Vagina (tissue), 2 donors: ENCODE results near the gene HYDIN. TPM values are rescaled to one million over a fixed set of nuclear protein-coding genes. Genes with fewer than 3 reads are reported as not detected.

ENCODE experiments used
- DNase-seq, 2 donors: peaks; one replicate each; pipeline ENCODE4 v3.0.0-alpha.2; 2017; ENCODE audit errors: extremely low spot score in 2 of 2
- H3K27ac ChIP-seq: fragments of 200-600 bp; sonication (generic); one replicate; pipeline ENCODE4 v1.5.1; 2019
- H3K27me3 ChIP-seq: fragments of 200-600 bp; sonication (generic); one replicate; pipeline ENCODE4 v1.5.1; 2019
- H3K36me3 ChIP-seq, 2 donors: fragments of 200-600 bp; sonication (generic); one replicate each; pipeline ENCODE4 v1.5.1; 2017 to 2019
- H3K4me1 ChIP-seq: fragments of 200-600 bp; sonication (generic); one replicate; pipeline ENCODE4 v1.5.1; 2019
- H3K4me3 ChIP-seq, 2 donors: fragments of 200-600 bp; sonication (generic); 1 replicate in 1 of 2; 2 replicates in 1 of 2; pipeline ENCODE4 v1.5.1; 2016 to 2019
- H3K9me3 ChIP-seq: fragments of 200-600 bp; sonication (generic); one replicate; pipeline ENCODE4 v1.5.1; 2019
- CTCF ChIP-seq, 3 experiments: fragments of 450-650 bp in 2 of 3; fragments of 200-600 bp in 1 of 3; sonication (generic) in 1 of 3; IDR thresholded peaks; one replicate each; pipeline ENCODE4 v1.5.1; 2017 to 2019; ENCODE audit warnings: antibody characterized with exemption in 3 of 3, mild to moderate bottlenecking in 2 of 3, moderate library complexity in 2 of 3
- POLR2A ChIP-seq, 2 donors: fragments of 450-650 bp; IDR thresholded peaks; one replicate each; pipeline ENCODE4 v1.6.1; 2017; ENCODE audit warnings: antibody characterized with exemption in 2 of 2, mild to moderate bottlenecking in 2 of 2, moderate library complexity in 2 of 2
- POLR2AphosphoS5 ChIP-seq, 2 donors: sonication (generic); formaldehyde crosslinking; IDR thresholded peaks; one replicate each; pipeline ENCODE4 v1.9.0; 2017; ENCODE audit warnings: antibody characterized with exemption in 2 of 2, mild to moderate bottlenecking in 2 of 2, low read depth in 1 of 2; ENCODE audit not compliant: insufficient read depth in 1 of 2
- intact Hi-C: fragments of 100-400 bp; cut with DNase I; formaldehyde crosslinking; loops from one replicate; pipeline ENCODE4 v1.15.1; 2023
- total RNA-seq: library from RNA; depleted of rRNA; stranded (reverse); fragments of >200 nt; gene quantifications from one replicate; pipeline ENCODE4 v1.2.3, GENCODE V29; 2016

HYDIN gene
- total RNA-seq, 1 donor from 2014 or later, result not detected

- intact Hi-C loops, result no loop called here
- H3K4me1 ChIP-seq, result peaks cover 11% of the 10 kb centered on the region
- H3K4me3 ChIP-seq, result no peak overlapping the region
Measured at GRCh38 chr16:71216714-71217113, 13.8 kb downstream of the HYDIN start.

DNA sequence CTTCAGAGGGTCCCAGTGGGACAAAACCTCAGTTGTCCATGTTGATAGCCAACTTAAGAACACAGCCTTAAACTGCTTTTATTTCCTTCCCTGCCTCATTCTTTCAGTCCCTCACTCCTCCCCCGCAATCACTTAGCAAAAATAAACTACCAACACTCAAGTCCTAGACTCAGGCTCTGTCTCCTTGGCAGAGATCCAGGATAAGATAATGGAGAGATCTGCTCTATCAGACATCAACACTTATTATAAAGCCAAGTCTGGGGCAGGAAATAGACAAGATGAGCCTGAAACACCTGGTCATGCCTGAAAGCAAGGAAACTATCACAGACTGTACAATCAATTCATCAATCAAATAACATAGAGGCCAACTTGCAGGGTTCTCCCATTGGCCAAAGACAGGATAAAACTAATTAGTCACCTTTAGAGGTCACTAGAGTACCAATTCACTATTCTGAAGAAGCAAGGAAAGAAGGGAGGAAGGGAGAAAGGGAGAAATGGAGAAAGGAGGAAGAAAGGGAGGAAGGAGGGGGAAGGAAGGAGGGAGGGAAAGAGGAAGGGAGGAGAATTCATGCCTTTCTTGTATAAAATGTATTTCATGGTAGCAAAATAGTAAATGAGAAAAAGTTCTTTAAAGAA, 15.7 kb downstream of the HYDIN start:
- no peak for DNase-seq
- Histone ChIP-seq H3K27me3 (no peaks in the 10 kb centered on the region), H3K9me3 (no peaks in the 10 kb centered on the region), H3K4me1 (peaks cover 11% of the 10 kb centered on the region), H3K27ac (no peak overlapping the region), H3K36me3 (no peaks in the 10 kb centered on the region), H3K4me3 (no peak overlapping the region)
- intact Hi-C loops, result no loop called here
- TF ChIP-seq POLR2A (IDR thresholded peaks at IDR 0.05), result no peak
- TF ChIP-seq CTCF (IDR thresholded peaks at IDR 0.05), result no peak
- no peak for TF ChIP-seq POLR2AphosphoS5 (IDR thresholded peaks at IDR 0.05; ENCODE audit: insufficient read depth in 1 of 2, low read depth in 1 of 2)

More at GRCh38 chr16:71216714-71217113, 13.8 kb downstream of the HYDIN start:
- TF ChIP-seq CTCF (IDR thresholded peaks at IDR 0.05), result no peak
- no peak for TF ChIP-seq POLR2A (IDR thresholded peaks at IDR 0.05)
- no peak for TF ChIP-seq POLR2AphosphoS5 (IDR thresholded peaks at IDR 0.05; ENCODE audit: insufficient read depth in 1 of 2, low read depth in 1 of 2)
- H3K9me3 ChIP-seq, result no peaks in the 10 kb centered on the region
- DNase-seq, result no peak
- H3K27me3 ChIP-seq, result no peaks in the 10 kb centered on the region
- H3K36me3 ChIP-seq, result no peaks in the 10 kb centered on the region
- H3K27ac ChIP-seq, result no peak overlapping the region

GRCh38 chr16:71205482-71206131, 24.9 kb downstream of the HYDIN start:
- Histone ChIP-seq H3K36me3 (no peaks in the 10 kb centered on the region), H3K4me3 (no peak overlapping the region), H3K4me1 (no peaks in the 10 kb centered on the region), H3K27ac (no peak overlapping the region), H3K9me3 (no peaks in the 10 kb centered on the region), H3K27me3 (no peaks in the 10 kb centered on the region)
- no peak for DNase-seq
- TF ChIP-seq POLR2AphosphoS5 (IDR thresholded peaks at IDR 0.05; ENCODE audit: insufficient read depth in 1 of 2, low read depth in 1 of 2) (no peak), CTCF (IDR thresholded peaks at IDR 0.05) (no peak), POLR2A (IDR thresholded peaks at IDR 0.05) (no peak)
- intact Hi-C loops, result no loop called here

DNA sequence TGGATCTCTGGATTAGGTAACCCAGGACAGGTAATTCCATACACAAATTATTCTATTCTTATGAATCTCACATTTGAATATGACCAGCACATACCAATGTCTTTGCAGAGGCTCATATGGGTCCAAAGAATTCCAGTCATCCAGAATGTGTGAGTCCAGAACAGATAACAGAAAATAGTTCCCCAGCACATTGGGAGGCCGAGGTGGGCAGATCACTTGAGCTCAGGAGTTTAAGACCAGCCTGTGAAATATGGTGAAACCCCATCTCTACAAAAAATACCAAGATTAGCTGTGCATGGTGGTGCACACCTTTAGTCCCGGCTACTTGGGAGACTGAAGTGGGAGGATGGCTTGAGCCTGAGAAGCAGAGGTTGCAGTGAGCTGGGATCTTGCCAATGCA, 26.9 kb downstream of the HYDIN start:
- Histone ChIP-seq H3K36me3 (no peaks in the 10 kb centered on the region), H3K27ac (no peak overlapping the region), H3K27me3 (no peaks in the 10 kb centered on the region), H3K4me1 (no peaks in the 10 kb centered on the region), H3K4me3 (no peak overlapping the region), H3K9me3 (no peaks in the 10 kb centered on the region)
- DNase-seq, result no peak
- intact Hi-C loops, result no loop called here
- TF ChIP-seq CTCF (IDR thresholded peaks at IDR 0.05), result no peak
- TF ChIP-seq POLR2AphosphoS5 (IDR thresholded peaks at IDR 0.05; ENCODE audit: insufficient read depth in 1 of 2, low read depth in 1 of 2), result no peak
- TF ChIP-seq POLR2A (IDR thresholded peaks at IDR 0.05), result no peak

GRCh38 chr16:71201556-71201955, 29.0 kb downstream of the HYDIN start:
- Histone ChIP-seq H3K36me3 (no peaks in the 10 kb centered on the region), H3K4me3 (no peak overlapping the region), H3K27me3 (no peaks in the 10 kb centered on the region), H3K9me3 (no peaks in the 10 kb centered on the region), H3K27ac (no peak overlapping the region), H3K4me1 (no peaks in the 10 kb centered on the region)
- DNase-seq, result no peak
- TF ChIP-seq POLR2A (IDR thresholded peaks at IDR 0.05) (no peak), POLR2AphosphoS5 (IDR thresholded peaks at IDR 0.05; ENCODE audit: insufficient read depth in 1 of 2, low read depth in 1 of 2) (no peak), CTCF (IDR thresholded peaks at IDR 0.05) (no peak)
- intact Hi-C loops, result no loop called here
